GM10847 (cell line): ENCODE data around the gene TMEM255B.

Source experiments
- POLR2A ChIP-seq: IDR thresholded peaks from 2 replicates; pipeline ENCODE4 v1.6.1; 2011; ENCODE audit not compliant: insufficient read length; ENCODE audit errors: extremely low read depth

The TMEM255B gene

GRCh38 chr13:113836768-113837559, 77.9 kb downstream of the TMEM255B start:
- no peak for TF ChIP-seq POLR2A

- TF ChIP-seq POLR2A = no peak
Measured at GRCh38 chr13:113837560-113838355, 78.7 kb downstream of the TMEM255B start.

DNA sequence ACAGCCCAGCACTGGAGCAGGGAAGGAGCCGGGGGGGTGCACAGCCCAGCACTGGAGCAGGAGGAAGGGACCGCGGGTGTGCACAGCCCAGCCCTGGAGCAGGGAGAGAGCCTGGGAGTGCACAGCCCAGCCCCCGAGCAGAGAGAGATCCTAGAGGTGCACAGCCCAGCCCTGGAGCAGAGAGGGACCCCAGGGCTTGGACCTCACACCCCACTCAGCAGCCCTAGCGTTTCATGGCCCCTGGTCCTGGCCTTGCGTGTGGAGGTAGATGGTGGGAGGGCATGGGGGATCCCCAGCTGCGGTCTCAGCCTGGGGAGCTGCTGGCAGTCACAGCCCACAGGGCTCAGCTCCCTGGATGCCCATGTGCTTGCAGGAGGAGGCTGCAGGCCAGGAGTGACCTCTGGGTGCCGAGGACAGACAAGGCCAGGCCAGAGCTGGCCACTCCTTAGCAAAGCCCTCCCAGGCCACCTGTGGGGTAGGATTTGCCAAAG, 79.7 kb downstream of the TMEM255B start:
- TF ChIP-seq POLR2A = no peak

- no peak for TF ChIP-seq POLR2A
Measured at GRCh38 chr13:113839536-113840204, 80.6 kb downstream of the TMEM255B start.

DNA sequence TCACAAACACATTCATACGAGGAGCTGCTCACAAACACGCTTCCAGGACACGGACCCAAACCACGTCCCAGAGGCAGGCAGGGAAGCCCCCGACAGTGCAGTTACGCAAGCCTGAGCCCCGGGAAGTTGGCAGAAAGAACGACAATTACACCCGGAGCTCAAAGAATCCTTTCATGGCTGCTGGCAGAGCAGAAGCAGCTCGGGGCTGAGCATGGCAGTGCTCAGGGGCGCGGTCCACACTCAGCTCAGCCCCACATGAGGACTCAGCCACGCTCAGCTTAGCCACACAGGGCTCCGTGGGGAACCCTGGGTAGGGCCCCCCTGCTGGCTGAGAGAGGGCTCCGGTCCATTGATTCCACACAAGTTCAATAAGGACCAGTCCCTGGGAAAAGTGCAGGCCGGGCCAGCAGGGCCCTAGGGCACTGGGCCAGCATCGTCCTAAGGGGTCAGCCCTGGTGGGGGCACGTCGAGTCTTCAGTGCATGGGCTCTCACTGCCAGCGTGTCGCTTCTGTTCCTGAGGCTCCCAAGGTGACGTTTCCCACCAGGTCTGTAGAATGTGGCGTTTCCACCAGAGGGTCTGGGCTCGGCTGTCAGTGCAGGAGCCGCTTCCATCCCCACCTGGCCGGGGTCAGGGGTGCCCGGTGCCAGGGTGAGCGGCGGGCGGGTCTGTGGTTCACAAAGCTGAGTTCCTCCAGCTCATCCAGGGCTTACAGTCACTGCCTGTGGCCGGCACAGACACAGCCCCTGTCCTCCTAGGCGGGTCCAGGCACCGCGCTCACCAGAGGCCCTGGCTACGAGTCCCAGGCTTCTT, 81.7 kb downstream of the TMEM255B start:
- no peak for TF ChIP-seq POLR2A

DNA sequence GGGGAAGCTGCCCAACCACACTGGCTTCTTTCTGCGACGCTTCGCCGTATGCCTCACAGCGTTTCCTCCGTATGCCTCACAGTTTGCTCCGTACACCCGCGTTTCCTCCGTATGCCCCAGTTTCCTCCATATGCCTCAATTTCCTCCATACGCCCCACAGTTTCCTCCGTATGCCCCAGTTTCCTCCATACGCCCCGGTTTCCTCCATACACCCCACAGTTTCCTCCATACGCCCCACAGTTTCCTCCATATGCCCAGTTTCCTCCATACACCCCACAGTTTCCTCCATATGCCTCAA, 82.3 kb downstream of the TMEM255B start:
- TF ChIP-seq POLR2A = no peak

DNA sequence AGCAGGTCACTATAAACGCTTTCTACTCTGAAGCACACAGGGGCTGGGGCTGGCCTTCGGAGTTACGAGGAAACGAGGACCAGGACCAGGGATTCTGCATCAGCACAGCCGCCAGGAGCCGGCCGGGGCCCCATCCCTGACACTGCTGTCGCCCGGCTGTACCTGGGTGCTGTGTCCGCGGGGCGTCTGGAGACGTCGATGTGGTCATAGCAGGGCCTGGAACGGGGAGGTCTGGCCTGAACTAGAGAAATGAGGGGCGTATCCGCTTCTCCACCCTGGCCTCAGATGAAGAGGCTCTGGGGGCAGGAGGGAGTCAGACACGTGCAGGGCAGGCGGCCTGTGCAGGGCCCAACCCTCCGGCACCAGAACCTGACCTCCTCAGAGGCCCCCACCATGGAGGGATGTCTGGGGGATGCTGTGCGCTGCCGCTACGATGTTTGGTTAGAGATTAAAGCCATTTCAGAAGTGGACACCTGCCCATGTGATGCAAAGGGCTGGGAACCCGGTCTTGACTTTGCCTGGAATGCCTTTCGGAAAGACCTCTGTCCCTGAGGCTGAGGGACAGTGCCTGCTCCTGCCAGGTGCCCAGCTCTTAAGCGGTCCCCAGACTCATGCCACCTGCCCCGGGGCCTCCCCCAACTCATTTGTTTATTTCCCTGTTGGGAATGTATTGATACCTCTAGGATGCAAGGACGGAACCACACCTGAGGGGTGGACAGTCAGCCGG, 83.5 kb downstream of the TMEM255B start:
- TF ChIP-seq POLR2A = no peak

GRCh38 chr13:113843063-113843654, 84.1 kb downstream of the TMEM255B start:
- TF ChIP-seq POLR2A = no peak

DNA sequence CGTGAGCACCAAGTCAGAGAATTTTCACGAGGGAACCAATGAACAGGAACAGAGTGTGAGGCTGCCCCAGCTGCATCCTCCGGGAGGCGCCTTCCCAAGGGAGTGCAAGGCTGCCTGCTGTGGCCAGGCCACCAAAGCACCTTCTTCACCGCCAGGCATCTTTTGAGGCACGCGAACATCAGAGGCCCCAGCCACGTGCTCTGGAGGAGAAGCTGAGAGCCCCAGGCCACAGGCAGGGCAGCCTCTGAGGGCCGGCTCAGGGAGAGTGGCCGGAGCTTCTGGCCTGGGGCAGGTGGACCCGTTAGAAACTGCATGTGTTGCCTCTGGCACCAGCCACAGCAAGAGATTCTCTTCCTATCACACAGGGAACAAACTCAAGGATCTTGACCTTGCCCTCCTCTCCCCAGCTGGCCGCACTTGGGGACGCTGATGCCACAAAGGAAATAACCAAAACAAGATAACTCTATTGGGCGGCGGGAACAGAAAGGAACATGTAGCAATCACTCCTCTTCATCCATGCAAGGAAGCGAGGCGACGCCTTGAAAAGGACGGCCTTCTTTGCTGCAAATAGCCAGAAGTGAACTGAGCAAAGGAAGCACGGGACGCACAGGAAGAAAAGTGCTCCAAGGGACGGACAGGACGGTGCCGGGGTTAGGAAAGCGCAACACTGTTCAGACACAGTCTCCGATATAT, 85.0 kb downstream of the TMEM255B start:
- TF ChIP-seq POLR2A = no peak

- TF ChIP-seq POLR2A = no peak
Measured at GRCh38 chr13:113845055-113845454, 86.0 kb downstream of the TMEM255B start.

GRCh38 chr13:113845723-113846635, 87.0 kb downstream of the TMEM255B start:
- no peak for TF ChIP-seq POLR2A

GRCh38 chr13:113846636-113847318, 87.8 kb downstream of the TMEM255B start:
- no peak for TF ChIP-seq POLR2A

- TF ChIP-seq POLR2A = no peak
Measured at GRCh38 chr13:113848020-113848419, 89.0 kb downstream of the TMEM255B start.
